GM10248 (cell line): ENCODE data around the gene TRPC4AP.

Experiments
- CTCF ChIA-PET: fragments of 300-600 bp; sonication (Branson Sonifier 250); formaldehyde crosslinking; extraction: SDS; loops from one replicate; lab custom pipeline; 2021; ENCODE audit warnings: antibody characterized with exemption; lab: Yijun Ruan, JAX
- POLR2A ChIA-PET: fragments of 350-650 bp; sonication (Branson Sonifier 250); formaldehyde crosslinking; extraction: SDS; loops from one replicate; lab custom pipeline; 2020; ENCODE audit warnings: antibody characterized with exemption; lab: Yijun Ruan, JAX
- DNase-seq: peaks from one replicate; pipeline ENCODE4 v3.0.0; 2012; ENCODE audit errors: extremely low spot score
- CTCF ChIP-seq: IDR thresholded peaks from 2 replicates; pipeline ENCODE4 v1.5.1; 2012; ENCODE audit warnings: mild to moderate bottlenecking, low read depth; ENCODE audit errors: extremely low read depth, missing control alignments, control extremely low read depth

The TRPC4AP gene

GRCh38 chr20:34983995-34984735 lies 108.4 kb downstream of the TRPC4AP start:
- ChIA-PET POLR2A (no interaction called here), CTCF (no interaction called here)
- DNase-seq, result no peak
- no peak for TF ChIP-seq CTCF

- TF ChIP-seq CTCF, result no peak
- ChIA-PET CTCF (no interaction called here), POLR2A (no interaction called here)
- DNase-seq, result no peak
These were observed 109.4 kb downstream of the TRPC4AP start for GRCh38 chr20:34983089-34983820.

GRCh38 chr20:34982270-34983088 lies 110.1 kb downstream of the TRPC4AP start:
- no peak for DNase-seq
- no peak for TF ChIP-seq CTCF
- ChIA-PET CTCF (no interaction called here), POLR2A (no interaction called here)

GRCh38 chr20:34980543-34981233 lies 111.9 kb downstream of the TRPC4AP start:
- ChIA-PET CTCF (interaction anchor here (1.0 kb wide), 1 partner anchor 13 kb away, joined by 3 read pairs; no protein-coding TSS in a partner anchor), POLR2A (no interaction called here)
- DNase-seq, result no peak
- no peak for TF ChIP-seq CTCF

- DNase-seq, result no peak
- no peak for TF ChIP-seq CTCF
- ChIA-PET CTCF (interaction anchor here (1.0 kb wide), 1 partner anchor 14 kb away, joined by 3 read pairs; no protein-coding TSS in a partner anchor), POLR2A (no interaction called here)
These were observed 113.0 kb downstream of the TRPC4AP start for GRCh38 chr20:34979366-34980153.
